ENCODE results near the gene PCDHA10. TPM values are rescaled to one million over a fixed set of nuclear protein-coding genes. Genes with fewer than 3 reads are reported as not detected.
"Not testable (repeated sequence)": the region's sequence is repeated elsewhere in the genome, so short reads cannot be mapped to it uniquely, and the experiment has no call there.

PCDHA10 gene
- total RNA-seq, 2 experiments from 2014 or later: not detected

GRCh38 chr5:140829511-140830501 lies 25.9 kb upstream of the PCDHA10 start:
- H3K27me3 Mint-ChIP-seq (ENCODE audit: low read depth); H3K27ac Mint-ChIP-seq; H3K4me1 Mint-ChIP-seq (ENCODE audit: low read depth); CTCF ChIA-PET; DNase-seq; POLR2A ChIA-PET; ATAC-seq; H3K4me3 Mint-ChIP-seq: not testable (repeated sequence)
- Mint-ChIP-seq H3K36me3 (ENCODE audit: low read depth) (peaks cover 11% of the 10 kb centered on the region), H3K9me3 (ENCODE audit: insufficient read depth) (peaks cover 31% of the 10 kb centered on the region)

DNA sequence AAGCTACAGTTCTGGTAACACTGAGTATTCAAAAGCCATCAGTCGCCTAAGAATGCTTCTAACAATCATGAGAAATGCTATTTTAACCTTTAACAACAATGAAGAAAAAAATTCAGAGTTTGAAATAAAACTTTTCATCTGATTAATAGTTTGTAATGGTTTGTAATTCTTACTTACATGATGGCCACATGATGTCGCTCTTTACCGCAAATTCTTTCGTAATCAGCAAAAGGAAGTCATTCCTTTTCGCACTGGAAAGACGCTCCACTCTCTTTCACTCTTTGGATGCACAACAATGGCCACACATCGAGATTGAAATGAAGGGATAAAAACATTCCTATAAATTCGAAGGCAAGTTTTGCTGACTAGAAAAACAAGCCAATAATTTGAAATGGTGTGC lies 21.7 kb upstream of the PCDHA10 start, which contains the start of gene PCDHA7:
PCDHA7 (plus strand) TSS at position 277 of the 400 bp plus-strand sequence; CDS start at position 392, 115 bp downstream.
- no peak for ATAC-seq
- Mint-ChIP-seq H3K36me3 (ENCODE audit: low read depth) (peaks cover 2% of the 10 kb centered on the region), H3K27ac (no peak within 1 kb of the TSS), H3K9me3 (ENCODE audit: insufficient read depth) (peaks cover 15% of the 10 kb centered on the region), H3K27me3 (ENCODE audit: low read depth) (no peaks in the 10 kb centered on the region), H3K4me3 (no peak within 1 kb of the TSS), H3K4me1 (ENCODE audit: low read depth) (no peaks in the 10 kb centered on the region)
- DNase-seq: no peak
- CTCF ChIA-PET: no interaction called here
- POLR2A ChIA-PET: no interaction called here

GRCh38 chr5:140834439-140835008 lies 21.2 kb upstream of the PCDHA10 start:
- H3K4me1 Mint-ChIP-seq (ENCODE audit: low read depth); CTCF ChIA-PET: not testable (repeated sequence)
- H3K9me3 Mint-ChIP-seq (ENCODE audit: insufficient read depth): peaks cover 15% of the 10 kb centered on the region

GRCh38 chr5:140835622-140836510 lies 19.8 kb upstream of the PCDHA10 start:
- ChIA-PET CTCF (no interaction called here), POLR2A (no interaction called here)
- Mint-ChIP-seq H3K27me3 (ENCODE audit: low read depth) (no peaks in the 10 kb centered on the region), H3K4me3 (peak overlapping the region; percentile 12), H3K27ac (no peak overlapping the region), H3K4me1 (ENCODE audit: low read depth) (no peaks in the 10 kb centered on the region), H3K9me3 (ENCODE audit: insufficient read depth) (peaks cover 15% of the 10 kb centered on the region), H3K36me3 (ENCODE audit: low read depth) (no peaks in the 10 kb centered on the region)
- DNase-seq (no peak), ATAC-seq (no peak)

More at GRCh38 chr5:140834439-140835008, 21.2 kb upstream of the PCDHA10 start:
- DNase-seq; H3K27me3 Mint-ChIP-seq (ENCODE audit: low read depth); POLR2A ChIA-PET; H3K27ac Mint-ChIP-seq; H3K36me3 Mint-ChIP-seq (ENCODE audit: low read depth); ATAC-seq; H3K4me3 Mint-ChIP-seq: not testable (repeated sequence)

DNA sequence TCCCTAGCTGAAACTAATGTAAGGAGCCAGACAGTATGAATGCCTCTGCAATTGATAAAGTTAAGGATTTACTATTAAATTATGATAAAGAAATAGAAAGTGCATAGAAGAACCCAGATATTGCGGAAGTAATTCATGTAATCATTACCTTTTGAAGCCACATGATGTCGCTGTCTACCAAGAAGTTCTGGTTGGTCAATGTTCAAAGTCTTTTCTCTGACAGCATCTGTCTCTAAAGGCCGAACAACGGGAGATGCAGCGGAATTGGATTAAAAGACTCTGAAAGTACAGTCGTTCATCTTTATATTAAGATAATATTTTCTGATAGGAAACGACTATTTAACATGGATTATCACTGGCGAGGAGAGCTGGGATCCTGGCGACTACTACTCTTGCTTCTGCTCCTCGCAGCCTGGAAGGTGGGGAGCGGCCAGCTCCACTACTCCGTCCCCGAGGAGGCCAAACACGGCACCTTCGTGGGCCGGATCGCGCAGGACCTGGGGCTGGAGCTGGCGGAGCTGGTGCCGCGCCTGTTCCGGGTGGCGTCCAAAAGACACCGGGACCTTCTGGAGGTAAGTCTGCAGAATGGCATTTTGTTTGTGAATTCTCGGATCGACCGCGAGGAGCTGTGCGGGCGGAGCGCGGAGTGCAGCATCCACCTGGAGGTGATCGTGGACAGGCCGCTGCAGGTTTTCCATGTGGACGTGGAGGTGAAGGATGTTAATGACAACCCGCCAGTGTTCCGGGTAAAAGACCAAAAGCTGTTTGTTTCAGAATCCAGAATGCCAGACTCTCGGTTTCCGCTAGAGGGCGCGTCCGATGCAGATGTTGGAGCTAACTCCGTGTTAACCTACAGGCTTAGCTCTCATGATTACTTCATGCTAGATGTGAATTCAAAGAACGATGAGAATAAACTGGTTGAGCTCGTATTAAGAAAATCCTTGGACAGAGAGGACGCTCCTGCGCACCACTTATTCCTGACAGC lies 14.4 kb upstream of the PCDHA10 start, which contains the start of gene PCDHA8:
PCDHA8 (plus strand) TSS at position 210 of the 985 bp plus-strand sequence; CDS start at position 345, 135 bp downstream.
- no peak for DNase-seq
- ChIA-PET POLR2A (no interaction called here), CTCF (interaction anchor here (1.5 to 1.6 kb wide), 2 partner anchors 11 to 56 kb away, joined by 4 to 6 read pairs; partner anchors contain the start of gene PCDHA1)
- ATAC-seq: no peak
- H3K4me1 Mint-ChIP-seq (ENCODE audit: low read depth): no peaks in the 10 kb centered on the region
- H3K27ac Mint-ChIP-seq: no peak within 1 kb of the TSS
- peak within 1 kb of the TSS; percentile 22 for H3K4me3 Mint-ChIP-seq
- H3K27me3 Mint-ChIP-seq (ENCODE audit: low read depth): no peaks in the 10 kb centered on the region
- H3K36me3 Mint-ChIP-seq (ENCODE audit: low read depth): peaks cover 5% of the 10 kb centered on the region
- H3K9me3 Mint-ChIP-seq (ENCODE audit: insufficient read depth): peaks cover 22% of the 10 kb centered on the region

GRCh38 chr5:140842798-140843733 lies 12.6 kb upstream of the PCDHA10 start:
- Mint-ChIP-seq H3K4me1 (ENCODE audit: low read depth) (no peaks in the 10 kb centered on the region), H3K27ac (no peak overlapping the region), H3K9me3 (ENCODE audit: insufficient read depth) (peaks cover 22% of the 10 kb centered on the region), H3K27me3 (ENCODE audit: low read depth) (no peaks in the 10 kb centered on the region), H3K4me3 (no peak overlapping the region), H3K36me3 (ENCODE audit: low read depth) (peaks cover 5% of the 10 kb centered on the region)
- ChIA-PET CTCF (interaction anchor here (1.6 kb wide), 1 partner anchor 9 kb away, joined by 4 read pairs; no protein-coding TSS in a partner anchor), POLR2A (no interaction called here)
- no peak for DNase-seq
- ATAC-seq: no peak

GRCh38 chr5:140848139-140849102 lies 7.3 kb upstream of the PCDHA10 start, which contains the start of gene PCDHA9:
PCDHA9 (plus strand) TSS chr5:140848382; CDS start chr5:140848496, 114 bp downstream.
- H3K9me3 Mint-ChIP-seq (ENCODE audit: insufficient read depth): peaks cover 10% of the 10 kb centered on the region
- ATAC-seq; POLR2A ChIA-PET; H3K4me3 Mint-ChIP-seq; H3K4me1 Mint-ChIP-seq (ENCODE audit: low read depth); H3K27ac Mint-ChIP-seq; H3K27me3 Mint-ChIP-seq (ENCODE audit: low read depth); CTCF ChIA-PET; H3K36me3 Mint-ChIP-seq (ENCODE audit: low read depth); DNase-seq: not testable (repeated sequence)

DNA sequence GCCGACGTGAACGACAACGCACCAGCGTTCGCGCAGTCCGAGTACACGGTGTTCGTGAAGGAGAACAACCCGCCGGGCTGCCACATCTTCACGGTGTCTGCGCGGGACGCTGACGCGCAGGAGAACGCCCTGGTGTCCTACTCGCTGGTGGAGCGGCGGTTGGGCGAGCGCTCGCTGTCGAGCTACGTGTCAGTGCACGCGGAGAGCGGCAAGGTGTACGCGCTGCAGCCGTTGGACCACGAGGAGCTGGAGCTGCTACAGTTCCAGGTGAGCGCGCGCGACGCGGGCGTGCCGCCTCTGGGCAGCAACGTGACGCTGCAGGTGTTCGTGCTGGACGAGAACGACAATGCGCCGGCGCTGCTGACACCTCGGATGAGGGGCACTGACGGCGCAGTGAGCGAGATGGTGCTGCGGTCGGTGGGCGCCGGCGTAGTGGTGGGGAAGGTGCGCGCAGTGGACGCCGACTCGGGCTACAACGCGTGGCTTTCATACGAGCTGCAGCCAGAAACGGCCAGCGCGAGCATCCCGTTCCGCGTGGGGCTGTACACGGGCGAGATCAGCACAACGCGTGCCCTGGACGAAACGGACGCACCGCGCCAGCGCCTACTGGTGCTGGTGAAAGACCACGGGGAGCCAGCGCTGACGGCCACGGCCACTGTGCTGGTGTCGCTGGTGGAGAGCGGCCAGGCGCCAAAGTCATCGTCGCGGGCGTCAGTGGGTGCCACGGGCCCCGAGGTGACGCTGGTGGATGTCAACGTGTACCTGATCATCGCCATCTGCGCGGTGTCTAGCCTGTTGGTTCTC lies 5.7 kb upstream of the PCDHA10 start:
- H3K36me3 Mint-ChIP-seq (ENCODE audit: low read depth); H3K4me3 Mint-ChIP-seq; DNase-seq; ATAC-seq; H3K27ac Mint-ChIP-seq; H3K9me3 Mint-ChIP-seq (ENCODE audit: insufficient read depth); H3K27me3 Mint-ChIP-seq (ENCODE audit: low read depth); POLR2A ChIA-PET; H3K4me1 Mint-ChIP-seq (ENCODE audit: low read depth); CTCF ChIA-PET: not testable (repeated sequence)

All from activated CD8-positive, alpha-beta T cell treated with anti-CD3 and anti-CD28 coated beads, Interleukin-2, amount 10 ng/mL, durations not matched to agents 7 days and 5 days (primary cell).